ENCODE results near the gene NTRK2. TPM values are rescaled to one million over a fixed set of nuclear protein-coding genes. Genes with fewer than 3 reads are reported as not detected.

The NTRK2 gene
- total RNA-seq, 4 donors from 2014 or later: 2.6 to 8.5 (median 6.0) TPM

DNA sequence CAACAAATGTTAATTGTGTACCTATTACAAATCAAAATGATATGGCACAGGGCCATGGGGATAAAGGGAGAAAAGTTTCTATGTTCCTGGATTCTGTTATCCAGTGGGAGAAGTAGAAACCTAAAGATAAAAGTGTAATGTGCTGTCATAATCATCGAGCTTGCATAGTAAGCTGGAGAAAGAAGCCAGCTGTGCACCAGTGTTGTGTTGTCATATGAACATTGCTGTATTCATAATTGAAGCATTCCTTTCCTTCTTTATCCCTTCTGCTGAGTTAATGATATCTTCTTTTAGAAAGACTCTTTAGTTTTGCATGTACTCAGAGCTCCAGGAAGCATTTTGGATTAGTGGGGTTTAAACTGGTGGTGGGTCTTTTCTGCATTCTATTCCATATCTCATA is 39.5 kb downstream of the NTRK2 start:
- no peaks in the 10 kb centered on the region for H3K27me3 ChIP-seq
- WGBS, 2 donors (ENCODE audit: low coverage in 1 of 2): 42 to 55% methylated on average over 1 of the region's 1 CpG
- no peak for ATAC-seq
- H3K36me3 ChIP-seq: no peaks in the 10 kb centered on the region
- TF ChIP-seq POLR2AphosphoS5 (IDR thresholded peaks at IDR 0.05): no peak
- no peak for TF ChIP-seq CTCF (IDR thresholded peaks at IDR 0.05)
- no peak for TF ChIP-seq EP300 (IDR thresholded peaks at IDR 0.05)
- TF ChIP-seq POLR2A (IDR thresholded peaks at IDR 0.05): no peak
- H3K27ac ChIP-seq: no peak overlapping the region
- no peak overlapping the region for H3K4me3 ChIP-seq
- H3K9me3 ChIP-seq: no peaks in the 10 kb centered on the region
- H3K4me1 ChIP-seq: no peaks in the 10 kb centered on the region

GRCh38 chr9:84710701-84711397 is 41.3 kb downstream of the NTRK2 start:
- no peak for ATAC-seq
- Histone ChIP-seq H3K4me1 (no peaks in the 10 kb centered on the region), H3K27ac (no peak overlapping the region), H3K27me3 (no peaks in the 10 kb centered on the region), H3K9me3 (no peaks in the 10 kb centered on the region), H3K36me3 (no peaks in the 10 kb centered on the region), H3K4me3 (no peak overlapping the region)
- 70 to 83% methylated on average over 4 of the region's 4 CpGs for WGBS, 2 donors (ENCODE audit: low coverage in 1 of 2)
- TF ChIP-seq POLR2A (IDR thresholded peaks at IDR 0.05): no peak
- TF ChIP-seq CTCF (IDR thresholded peaks at IDR 0.05): no peak
- TF ChIP-seq POLR2AphosphoS5 (IDR thresholded peaks at IDR 0.05): no peak
- no peak for TF ChIP-seq EP300 (IDR thresholded peaks at IDR 0.05)

DNA sequence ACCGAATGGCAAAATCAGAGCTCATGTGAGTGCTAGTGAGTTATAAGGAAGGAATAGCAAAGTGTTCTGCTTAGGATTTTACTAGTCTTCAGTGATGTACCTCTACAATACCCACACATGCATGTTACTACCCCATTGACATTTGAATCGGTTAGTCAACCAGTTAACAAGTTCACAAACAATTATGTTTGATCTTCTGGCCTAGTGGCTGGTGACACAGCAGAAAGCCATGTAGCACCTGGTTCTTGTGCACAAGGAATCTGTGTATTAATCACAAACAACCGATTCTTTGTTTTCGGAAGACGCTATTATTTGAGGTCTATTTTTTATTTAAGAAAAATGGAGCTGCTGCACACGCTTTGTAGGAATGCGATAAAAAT is 41.9 kb downstream of the NTRK2 start:
- H3K27me3 ChIP-seq: no peaks in the 10 kb centered on the region
- TF ChIP-seq POLR2AphosphoS5 (IDR thresholded peaks at IDR 0.05): no peak
- no peak for TF ChIP-seq EP300 (IDR thresholded peaks at IDR 0.05)
- no peak for TF ChIP-seq CTCF (IDR thresholded peaks at IDR 0.05)
- no peak for TF ChIP-seq POLR2A (IDR thresholded peaks at IDR 0.05)
- H3K36me3 ChIP-seq: no peaks in the 10 kb centered on the region
- no peak for ATAC-seq
- no peaks in the 10 kb centered on the region for H3K4me1 ChIP-seq
- H3K27ac ChIP-seq: no peak overlapping the region
- 82 to 87% methylated on average over 7 of the region's 7 CpGs for WGBS, 2 donors (ENCODE audit: low coverage in 1 of 2)
- no peak overlapping the region for H3K4me3 ChIP-seq
- H3K9me3 ChIP-seq: no peaks in the 10 kb centered on the region

GRCh38 chr9:84711936-84712335 is 42.4 kb downstream of the NTRK2 start:
- no peaks in the 10 kb centered on the region for H3K4me1 ChIP-seq
- H3K27me3 ChIP-seq: no peaks in the 10 kb centered on the region
- no peaks in the 10 kb centered on the region for H3K9me3 ChIP-seq
- no peak for ATAC-seq
- 69 to 87% methylated on average over 6 of the region's 6 CpGs for WGBS, 2 donors (ENCODE audit: low coverage in 1 of 2)
- H3K27ac ChIP-seq: no peak overlapping the region
- H3K36me3 ChIP-seq: no peaks in the 10 kb centered on the region
- H3K4me3 ChIP-seq: no peak overlapping the region
- TF ChIP-seq POLR2AphosphoS5 (IDR thresholded peaks at IDR 0.05) (no peak), EP300 (IDR thresholded peaks at IDR 0.05) (no peak), POLR2A (IDR thresholded peaks at IDR 0.05) (no peak), CTCF (IDR thresholded peaks at IDR 0.05) (no peak)

DNA sequence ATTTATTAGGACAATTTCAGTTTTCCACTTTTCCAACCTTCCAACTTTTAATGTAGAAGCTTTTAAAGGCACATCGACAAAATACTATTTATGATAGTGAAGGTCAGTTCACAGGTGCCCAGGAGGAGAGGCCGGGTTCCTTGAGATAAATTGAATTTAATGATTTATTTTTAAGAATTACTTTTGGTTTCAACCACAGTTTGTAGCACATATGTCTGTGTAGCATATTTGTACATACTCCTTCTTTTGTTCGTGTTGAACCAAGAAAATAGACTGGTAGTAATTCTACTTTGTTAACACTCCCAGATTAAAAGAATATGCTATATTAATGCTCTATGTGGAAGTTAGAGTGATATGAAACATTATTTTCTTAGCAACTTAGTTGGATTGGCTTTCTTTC is 46.7 kb downstream of the NTRK2 start:
- Histone ChIP-seq H3K4me3 (no peak overlapping the region), H3K4me1 (no peaks in the 10 kb centered on the region), H3K27ac (no peak overlapping the region), H3K27me3 (no peaks in the 10 kb centered on the region), H3K9me3 (no peaks in the 10 kb centered on the region), H3K36me3 (no peaks in the 10 kb centered on the region)
- TF ChIP-seq POLR2A (IDR thresholded peaks at IDR 0.05): no peak
- no peak for TF ChIP-seq CTCF (IDR thresholded peaks at IDR 0.05)
- no peak for TF ChIP-seq EP300 (IDR thresholded peaks at IDR 0.05)
- TF ChIP-seq POLR2AphosphoS5 (IDR thresholded peaks at IDR 0.05): no peak
- no peak for ATAC-seq
- 71 to 76% methylated on average over 3 of the region's 3 CpGs for WGBS, 2 donors (ENCODE audit: low coverage in 1 of 2)

Data from gastroesophageal sphincter (tissue), 4 donors.